ENCODE data around the gene EML5. TPM values are rescaled to one million over a fixed set of nuclear protein-coding genes. Genes with fewer than 3 reads are reported as not detected.

The EML5 gene
- total RNA-seq, 4 donors from 2014 or later: 0.82 to 1.6 (median 1.3) TPM

DNA sequence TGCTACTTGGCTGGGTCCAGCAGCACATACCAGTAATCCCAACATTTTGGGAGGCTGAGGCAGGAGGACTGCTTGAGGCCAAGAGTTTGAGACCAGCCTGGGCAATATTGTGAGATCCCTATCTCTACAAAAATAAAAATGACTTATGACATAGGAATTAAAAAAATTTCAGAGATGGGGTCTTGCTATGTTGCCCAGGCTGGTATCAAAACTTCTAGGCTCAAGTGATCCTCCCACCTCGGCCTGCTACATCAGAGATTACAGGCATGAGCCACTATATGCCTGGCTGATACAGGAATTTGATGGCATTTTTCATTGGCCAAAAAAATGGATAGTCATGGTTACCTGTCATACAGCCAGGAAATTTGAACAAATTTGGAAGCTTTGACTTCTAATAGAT is 175.3 kb downstream of the EML5 start:
- TF ChIP-seq POLR2A (IDR thresholded peaks at IDR 0.05): no peak
- TF ChIP-seq CTCF (IDR thresholded peaks at IDR 0.05): no peak
- Histone ChIP-seq H3K9me3 (no peaks in the 10 kb centered on the region), H3K36me3 (peaks cover 0 to 25% (median 0%) of the 10 kb centered on the region in 3 donors), H3K4me3 (no peak overlapping the region), H3K27me3 (no peaks in the 10 kb centered on the region), H3K4me1 (peaks cover 0 to 32% (median 8%) of the 10 kb centered on the region in 3 donors), H3K27ac (no peak overlapping the region)
- WGBS, 2 donors: 45 to 88% methylated on average over 1 of the region's 1 CpG
- intact Hi-C loops (cut with DNase I): no loop called here
- no peak for DNase-seq

- Histone ChIP-seq H3K27ac (no peak overlapping the region), H3K4me1 (peaks cover 0 to 32% (median 8%) of the 10 kb centered on the region in 3 donors), H3K36me3 (peaks cover 0 to 32% (median 4%) of the 10 kb centered on the region in 3 donors), H3K4me3 (no peak overlapping the region), H3K27me3 (no peaks in the 10 kb centered on the region), H3K9me3 (no peaks in the 10 kb centered on the region)
- intact Hi-C loops (cut with DNase I): no loop called here
- no peak for DNase-seq
- WGBS, 2 donors: 29 to 52% methylated on average over 1 of the region's 1 CpG
- TF ChIP-seq POLR2A (IDR thresholded peaks at IDR 0.05) (no peak), CTCF (IDR thresholded peaks at IDR 0.05) (no peak)
Measured at GRCh38 chr14:88616697-88617096, 176.1 kb downstream of the EML5 start.

GRCh38 chr14:88614218-88614907 is 178.4 kb downstream of the EML5 start:
- TF ChIP-seq CTCF (IDR thresholded peaks at IDR 0.05) (no peak), POLR2A (IDR thresholded peaks at IDR 0.05) (no peak)
- Histone ChIP-seq H3K27me3 (no peaks in the 10 kb centered on the region), H3K4me3 (no peak overlapping the region), H3K9me3 (no peaks in the 10 kb centered on the region), H3K4me1 (peaks cover 0 to 32% (median 8%) of the 10 kb centered on the region in 3 donors), H3K36me3 (peaks cover 6 to 56% (median 10%) of the 10 kb centered on the region in 3 donors), H3K27ac (peak overlapping the region in 1 of 4 donors; percentile 10)
- WGBS, 2 donors: 45 to 53% methylated on average over 3 of the region's 3 CpGs
- no peak for DNase-seq
- intact Hi-C loops (cut with DNase I): no loop called here

DNA sequence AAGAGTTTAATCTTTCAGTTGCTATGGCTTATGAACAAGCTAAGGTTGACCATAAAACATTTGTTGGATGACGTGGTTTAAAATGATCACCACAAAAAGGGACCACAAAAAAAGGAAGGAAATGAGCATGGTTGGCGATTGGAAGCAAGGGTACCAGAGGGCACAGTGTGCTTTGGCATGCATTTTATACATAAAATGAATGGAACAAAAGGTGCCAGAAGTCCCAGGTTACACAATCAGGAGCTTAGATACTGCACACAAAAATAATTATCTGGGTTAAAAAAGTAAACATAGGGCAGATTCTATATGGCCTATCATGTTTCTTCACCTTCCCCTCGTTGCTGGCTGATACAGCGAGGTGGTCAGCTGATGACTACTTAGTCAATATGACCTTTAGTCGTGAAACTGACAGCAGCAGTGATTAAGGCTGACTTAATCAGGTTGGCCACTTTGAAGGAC is 179.2 kb downstream of the EML5 start:
- 30 to 33% methylated on average over 5 of the region's 5 CpGs for WGBS, 2 donors
- no peaks in the 10 kb centered on the region for H3K27me3 ChIP-seq
- H3K36me3 ChIP-seq: peaks cover 9 to 64% (median 10%) of the 10 kb centered on the region in 3 donors
- no peak overlapping the region for H3K4me3 ChIP-seq
- TF ChIP-seq CTCF (IDR thresholded peaks at IDR 0.05) (no peak), POLR2A (IDR thresholded peaks at IDR 0.05) (no peak)
- intact Hi-C loops (cut with DNase I): no loop called here
- peak overlapping the region in 1 of 4 donors; percentile 10 for H3K27ac ChIP-seq
- peaks cover 0 to 32% (median 8%) of the 10 kb centered on the region in 3 donors for H3K4me1 ChIP-seq
- DNase-seq: no peak
- no peaks in the 10 kb centered on the region for H3K9me3 ChIP-seq

- TF ChIP-seq CTCF (IDR thresholded peaks at IDR 0.05): no peak
- no peak for TF ChIP-seq POLR2A (IDR thresholded peaks at IDR 0.05)
- Histone ChIP-seq H3K27ac (no peak overlapping the region), H3K4me3 (no peak overlapping the region), H3K27me3 (no peaks in the 10 kb centered on the region), H3K4me1 (peaks cover 0 to 32% (median 8%) of the 10 kb centered on the region in 3 donors), H3K9me3 (no peaks in the 10 kb centered on the region), H3K36me3 (peaks cover 15 to 70% (median 15%) of the 10 kb centered on the region in 3 donors)
- intact Hi-C loops (cut with DNase I): no loop called here
- WGBS, 2 donors: 82 to 83% methylated on average over 4 of the region's 4 CpGs
- DNase-seq: no peak
Measured at GRCh38 chr14:88612981-88613380, 179.8 kb downstream of the EML5 start.
